Spinal cord (tissue), 10 donors: Measurements from ENCODE around the gene NPHP4. TPM values are rescaled to one million over a fixed set of nuclear protein-coding genes. Genes with fewer than 3 reads are reported as not detected.
A peak's percentile ranks its signal among the peaks of the same experiment; 100 is the strongest.

ENCODE experiments used
- DNase-seq, 6 donors: peaks; one replicate each; pipeline versions ENCODE4 v3.0.0 to v3.0.0-alpha.2; 2013 to 2015; ENCODE audit warnings: low spot score in 6 of 6, low read depth in 4 of 6
- H3K27ac ChIP-seq: one replicate; pipeline ENCODE4 v1.5.1; 2013; ENCODE audit warnings: low read depth, low read length, control low read depth
- H3K27me3 ChIP-seq: one replicate; pipeline ENCODE4 v1.6.1; 2013; ENCODE audit warnings: low read length; ENCODE audit not compliant: control insufficient read depth, insufficient read depth
- H3K36me3 ChIP-seq: one replicate; pipeline ENCODE4 v1.6.1; 2013; ENCODE audit warnings: low read length; ENCODE audit not compliant: control insufficient read depth, insufficient read depth
- H3K4me1 ChIP-seq: one replicate; pipeline ENCODE4 v1.6.1; 2013; ENCODE audit warnings: low read length; ENCODE audit not compliant: control insufficient read depth, insufficient read depth
- H3K4me3 ChIP-seq: one replicate; pipeline ENCODE4 v1.5.1; 2013; ENCODE audit warnings: low read depth, low read length, control low read depth
- H3K9me3 ChIP-seq: one replicate; pipeline ENCODE4 v1.6.1; 2013; ENCODE audit warnings: low read length; ENCODE audit not compliant: control insufficient read depth, insufficient read depth
- WGBS: methylation state at CpG from one replicate; pipeline ENCODE4 v1.1.5; 2013; ENCODE audit warnings: missing lambda C conversion rate; ENCODE audit not compliant: insufficient coverage; 5-methylcytosine and 5-hydroxymethylcytosine counted together
- polyA plus RNA-seq, 2 donors: library from polyadenylated mRNA; unstranded; fragments of 120-200 nt; gene quantifications; one replicate each; pipeline ENCODE4 v1.2.1, GENCODE V29; 2013; ENCODE audit not compliant: insufficient read length in 2 of 2
- total RNA-seq, 2 donors: library from RNA; depleted of rRNA in 1 of 2; stranded (reverse); fragments of 120-200 nt in 1 of 2; fragments of >200 nt in 1 of 2; gene quantifications; one replicate each; pipeline versions ENCODE4 v1.2.3 to v1.2.4, GENCODE V29; 2013 to 2014
- donor health status: healthy.

NPHP4 gene
- total and polyA plus RNA-seq, 4 donors: 8.0 to 19.2 (median 13.3) TPM

DNA sequence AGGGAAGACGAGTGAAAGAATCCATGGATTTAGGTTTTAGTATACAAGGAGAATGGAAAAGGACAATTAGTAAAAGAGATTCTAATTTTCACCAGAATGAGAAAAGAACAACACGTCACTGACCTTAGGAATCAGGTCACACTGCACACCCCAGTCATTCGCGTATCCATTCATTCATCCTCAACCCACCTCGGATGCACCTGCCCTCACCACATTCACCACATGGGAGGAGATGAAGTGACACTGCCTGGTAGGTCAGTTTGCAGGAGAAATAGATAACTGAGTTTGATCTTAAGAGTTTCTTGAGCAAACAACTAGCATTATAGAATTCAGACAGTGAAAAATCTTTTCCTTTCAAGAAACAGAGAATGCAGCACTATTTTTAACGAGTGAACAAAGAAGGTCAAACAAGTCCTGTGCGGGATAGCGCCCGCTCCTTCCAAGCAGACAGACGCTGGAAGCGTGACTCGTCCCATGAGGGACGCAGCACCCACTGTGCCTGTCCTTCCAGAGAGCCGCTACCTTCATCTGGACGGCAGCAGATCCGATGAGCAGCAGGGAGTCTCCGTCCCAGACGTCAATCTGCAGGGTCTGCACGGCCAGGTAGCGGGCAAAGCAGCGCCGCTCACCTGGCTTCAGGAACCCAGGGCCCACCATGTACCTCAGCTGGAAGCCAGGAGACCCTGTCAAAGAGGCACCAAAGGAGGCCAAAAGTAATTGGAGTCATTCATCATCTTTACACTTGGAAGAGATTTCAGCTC, 101.7 kb downstream of the NPHP4 start:
- 75% methylated on average over 17 of the region's 22 CpGs for WGBS
- H3K4me1 ChIP-seq: peaks cover 58% of the 10 kb centered on the region

GRCh38 chr1:5889901-5890300, 102.3 kb downstream of the NPHP4 start:
- Histone ChIP-seq H3K4me3 (no peak overlapping the region), H3K9me3 (no peaks in the 10 kb centered on the region), H3K27me3 (no peaks in the 10 kb centered on the region), H3K4me1 (peaks cover 61% of the 10 kb centered on the region), H3K36me3 (peaks cover 58% of the 10 kb centered on the region), H3K27ac (no peak overlapping the region)
- 43% methylated on average over 9 of the region's 12 CpGs for whole genome bisulfite sequencing
- DNase-seq: no peak

More for the DNA sequence above, 101.7 kb downstream of the NPHP4 start:
- Histone ChIP-seq H3K9me3 (no peaks in the 10 kb centered on the region), H3K36me3 (peaks cover 52% of the 10 kb centered on the region), H3K4me3 (no peak overlapping the region), H3K27ac (no peak overlapping the region), H3K27me3 (no peaks in the 10 kb centered on the region)
- DNase-seq: no peak

- no peak overlapping the region for H3K4me3 ChIP-seq
- no peaks in the 10 kb centered on the region for H3K27me3 ChIP-seq
- no peaks in the 10 kb centered on the region for H3K9me3 ChIP-seq
- 81% methylated on average over 11 of the region's 12 CpGs for WGBS
- DNase-seq: no peak
- H3K27ac ChIP-seq: no peak overlapping the region
- H3K36me3 ChIP-seq: peaks cover 58% of the 10 kb centered on the region
- peaks cover 61% of the 10 kb centered on the region for H3K4me1 ChIP-seq
Measured at GRCh38 chr1:5889462-5889861, 102.8 kb downstream of the NPHP4 start.

DNA sequence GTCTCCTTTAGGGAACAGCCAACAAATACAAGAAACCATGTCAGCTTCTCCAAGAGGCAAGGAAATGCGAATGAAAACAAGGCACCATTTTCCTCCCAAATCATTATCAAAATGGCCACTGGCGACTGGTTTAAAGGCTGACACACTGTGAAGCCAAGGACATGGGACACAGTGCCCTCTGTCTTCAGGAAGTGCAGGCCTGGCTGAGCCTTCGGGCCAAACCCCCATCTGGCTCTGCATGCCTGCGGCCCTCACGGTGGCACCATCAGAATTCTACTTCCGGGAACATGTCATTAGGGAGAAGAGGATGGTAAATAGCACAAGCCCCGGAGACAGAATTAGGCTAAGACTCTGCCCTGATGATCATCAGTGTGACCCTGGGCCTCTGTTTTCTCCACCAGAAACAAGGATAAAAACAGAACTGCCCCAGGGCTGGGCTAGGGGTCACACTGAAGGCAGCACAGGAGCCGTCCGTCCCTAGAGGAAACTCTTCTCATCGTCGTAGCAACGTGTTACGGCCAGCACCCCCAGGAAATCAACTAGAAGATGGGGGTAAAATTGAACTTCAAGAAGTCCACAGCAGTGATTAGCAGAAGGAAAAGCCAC, 103.5 kb downstream of the NPHP4 start:
- H3K4me3 ChIP-seq: no peak overlapping the region
- no peak overlapping the region for H3K27ac ChIP-seq
- no peaks in the 10 kb centered on the region for H3K9me3 ChIP-seq
- 80% methylated on average over 10 of the region's 13 CpGs for WGBS
- peaks cover 62% of the 10 kb centered on the region for H3K4me1 ChIP-seq
- H3K27me3 ChIP-seq: no peaks in the 10 kb centered on the region
- peak in 1 of 6 donors; percentile 10 for DNase-seq
- peaks cover 64% of the 10 kb centered on the region for H3K36me3 ChIP-seq

GRCh38 chr1:5887971-5888361, 104.3 kb downstream of the NPHP4 start:
- peaks cover 63% of the 10 kb centered on the region for H3K4me1 ChIP-seq
- no peak overlapping the region for H3K4me3 ChIP-seq
- H3K9me3 ChIP-seq: no peaks in the 10 kb centered on the region
- 84% methylated on average over 8 of the region's 15 CpGs for WGBS
- DNase-seq: no peak
- no peak overlapping the region for H3K27ac ChIP-seq
- peaks cover 68% of the 10 kb centered on the region for H3K36me3 ChIP-seq
- H3K27me3 ChIP-seq: no peaks in the 10 kb centered on the region

- peaks cover 63% of the 10 kb centered on the region for H3K4me1 ChIP-seq
- 96% methylated on average over 11 of the region's 23 CpGs for WGBS
- peaks cover 68% of the 10 kb centered on the region for H3K36me3 ChIP-seq
- no peak for DNase-seq
- H3K9me3 ChIP-seq: no peaks in the 10 kb centered on the region
- H3K27me3 ChIP-seq: no peaks in the 10 kb centered on the region
- no peak overlapping the region for H3K27ac ChIP-seq
- no peak overlapping the region for H3K4me3 ChIP-seq
Measured at GRCh38 chr1:5887349-5887970, 104.8 kb downstream of the NPHP4 start.

GRCh38 chr1:5886541-5887348, 105.5 kb downstream of the NPHP4 start:
- peaks cover 61% of the 10 kb centered on the region for H3K4me1 ChIP-seq

GRCh38 chr1:5886140-5886483, 106.1 kb downstream of the NPHP4 start:
- Histone ChIP-seq H3K4me3 (no peak overlapping the region), H3K27me3 (no peaks in the 10 kb centered on the region), H3K9me3 (no peaks in the 10 kb centered on the region), H3K27ac (no peak overlapping the region), H3K36me3 (peaks cover 73% of the 10 kb centered on the region), H3K4me1 (peaks cover 55% of the 10 kb centered on the region)
- DNase-seq: peak in 1 of 6 donors; percentile 89
- WGBS: 61% methylated on average over 6 of the region's 10 CpGs

More at GRCh38 chr1:5886541-5887348, 105.5 kb downstream of the NPHP4 start:
- no peaks in the 10 kb centered on the region for H3K9me3 ChIP-seq
- H3K4me3 ChIP-seq: no peak overlapping the region
- H3K27ac ChIP-seq: no peak overlapping the region
- WGBS: 90% methylated on average over 25 of the region's 25 CpGs
- no peaks in the 10 kb centered on the region for H3K27me3 ChIP-seq
- H3K36me3 ChIP-seq: peaks cover 68% of the 10 kb centered on the region
- no peak for DNase-seq

DNA sequence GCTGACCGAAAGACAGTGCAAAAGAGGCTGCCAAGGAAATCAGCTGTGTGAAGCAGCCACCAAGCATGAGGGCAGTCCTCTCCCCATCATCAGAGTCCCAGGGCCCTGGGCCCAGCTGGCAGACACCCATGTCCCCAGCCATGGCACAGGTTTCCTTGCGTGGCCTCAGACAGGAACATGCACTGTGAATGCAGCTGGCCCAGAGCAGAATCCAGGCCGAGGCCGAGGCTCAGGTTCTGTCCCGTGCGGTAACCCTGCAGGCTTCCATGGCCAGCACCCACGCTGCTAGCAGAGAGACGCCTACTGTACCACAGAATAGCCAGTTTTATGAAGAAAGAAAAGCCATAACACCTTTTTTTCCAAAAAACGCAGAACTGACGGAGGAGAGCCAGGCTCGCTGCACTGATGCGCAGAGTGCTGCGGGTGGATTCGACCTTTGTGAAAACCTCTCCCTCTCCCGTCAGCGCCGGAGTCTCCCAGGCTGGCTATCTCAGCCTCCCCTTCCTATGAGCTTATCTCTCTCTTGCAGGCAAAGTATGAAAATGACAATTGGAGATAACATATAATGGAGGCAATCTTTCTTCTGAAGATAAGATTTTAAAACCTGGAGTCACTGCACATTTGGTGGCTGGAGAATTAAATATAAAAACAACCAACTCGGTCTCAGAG, 106.6 kb downstream of the NPHP4 start:
- DNase-seq: no peak
- H3K9me3 ChIP-seq: no peaks in the 10 kb centered on the region
- peaks cover 52% of the 10 kb centered on the region for H3K4me1 ChIP-seq
- no peaks in the 10 kb centered on the region for H3K27me3 ChIP-seq
- no peak overlapping the region for H3K4me3 ChIP-seq
- peaks cover 74% of the 10 kb centered on the region for H3K36me3 ChIP-seq
- WGBS: 90% methylated on average over 10 of the region's 18 CpGs
- no peak overlapping the region for H3K27ac ChIP-seq
